K562 (cell line): ENCODE results near the gene NRF1.

ENCODE experiments used
- GTF2A2 ChIP-seq: IDR thresholded peaks from 2 replicates; pipeline ENCODE4 v1.6.1; 2016; ENCODE audit warnings: mild to moderate bottlenecking, missing genetic modification characterization, missing compliant biosample characterization
- HDAC6 ChIP-seq: IDR thresholded peaks from 2 replicates; pipeline ENCODE4 v1.6.1; 2012; ENCODE audit warnings: low read depth, mild to moderate bottlenecking, control low read depth, inconsistent platforms, low read length, moderate library complexity
- ILF3 ChIP-seq: fragments of 450-650 bp; IDR thresholded peaks from 2 replicates; pipeline ENCODE4 v1.6.1; 2018; ENCODE audit warnings: antibody characterized with exemption, mild to moderate bottlenecking, moderate library complexity, borderline replicate concordance
- JUND ChIP-seq, 2 experiments: IDR thresholded peaks; 2 replicates in 1 of 2; 3 replicates in 1 of 2; pipeline ENCODE4 v1.6.1; 2011; ENCODE audit warnings: borderline replicate concordance in 2 of 2, low read depth in 2 of 2, low read length in 2 of 2, improper control_type of control experiment in 1 of 2, missing biosample characterization in 1 of 2, missing genetic modification characterization in 1 of 2, missing genetic modification reagents in 1 of 2
- SIN3A ChIP-seq, 2 experiments: fragments of 150-350 bp in 1 of 2; IDR thresholded peaks; 2 replicates each; pipeline ENCODE4 v1.6.1; 2011 to 2016; ENCODE audit warnings: borderline replicate concordance in 2 of 2, low read depth in 2 of 2, low read length in 2 of 2, mild to moderate bottlenecking in 2 of 2, moderate library complexity in 2 of 2; ENCODE audit not compliant: control insufficient read depth in 1 of 2
- SPI1 ChIP-seq: IDR thresholded peaks from 2 replicates; pipeline ENCODE4 v1.6.1; 2011; ENCODE audit warnings: low read depth, low read length, control low read depth, borderline replicate concordance
- TBP ChIP-seq: optimal IDR thresholded peaks from 2 replicates; pipeline ENCODE3; 2011; ENCODE audit warnings: low read depth, low read length, improper control_type of control experiment
- THRA ChIP-seq: fragments of 450-650 bp; IDR thresholded peaks from 2 replicates; pipeline ENCODE4 v1.6.1; 2017; ENCODE audit warnings: mild to moderate bottlenecking, moderate library complexity
- ZBTB1 ChIP-seq: sonication (generic); formaldehyde crosslinking; IDR thresholded peaks from 2 replicates; pipeline ENCODE4 v1.8.1; 2023; ENCODE audit warnings: missing genetic modification reagents, low read depth, mild to moderate bottlenecking, borderline replicate concordance
- TF ChIP-seq, protein P1 (sequence below): sonication (generic); formaldehyde crosslinking; IDR thresholded peaks from 2 replicates; pipeline ENCODE4 v1.8.0; 2022; ENCODE audit warnings: mild to moderate bottlenecking, low read depth, missing genetic modification reagents

DNA sequence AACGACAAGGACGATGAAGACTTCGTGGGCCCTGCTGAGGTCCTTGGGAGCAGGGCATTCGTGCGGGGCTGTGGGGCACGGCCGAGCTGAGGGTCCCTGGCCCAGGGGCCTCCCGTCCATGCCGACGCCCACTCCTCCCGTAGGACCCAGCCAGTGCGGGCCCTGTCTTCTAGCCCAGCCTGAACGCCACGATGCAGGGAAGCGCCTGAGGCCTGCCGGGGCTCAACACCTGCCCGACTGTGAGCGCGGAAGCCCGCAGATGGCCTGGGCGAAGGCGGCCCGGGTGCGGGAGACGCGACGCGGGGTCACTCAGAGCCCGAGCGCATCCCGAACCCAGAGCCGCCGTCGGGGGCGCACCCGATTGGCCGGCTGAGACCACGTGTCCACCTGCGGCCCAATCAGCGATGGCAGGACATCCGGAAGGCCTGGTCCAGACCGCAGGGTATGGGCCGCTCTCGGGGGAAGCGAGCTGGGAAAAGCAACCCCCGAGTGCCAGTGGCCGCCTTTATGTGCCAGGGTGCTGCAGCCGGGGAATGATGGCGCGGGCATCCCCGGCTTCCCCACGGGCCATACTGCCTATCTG, 151.0 kb downstream of the NRF1 start:
- TF ChIP-seq ZBTB1 (CRISPR knock-in tag) (no peak), TBP (no peak), SIN3A (IDR thresholded peaks at IDR 0.05; ENCODE audit: borderline replicate concordance in 2 of 2, control insufficient read depth in 1 of 2, low read depth in 2 of 2, low read length in 2 of 2) (no peak), HDAC6 (no peak), THRA (no peak), ILF3 (no peak), GTF2A2 (tag) (no peak), JUND (IDR thresholded peaks at IDR 0.05; ENCODE audit: borderline replicate concordance, low read depth, low read length) (no peak), JUND (tag; IDR thresholded peaks at IDR 0.05; ENCODE audit: borderline replicate concordance, low read depth, low read length) (no peak), SPI1 (no peak)
- TF ChIP-seq, protein P1, sequence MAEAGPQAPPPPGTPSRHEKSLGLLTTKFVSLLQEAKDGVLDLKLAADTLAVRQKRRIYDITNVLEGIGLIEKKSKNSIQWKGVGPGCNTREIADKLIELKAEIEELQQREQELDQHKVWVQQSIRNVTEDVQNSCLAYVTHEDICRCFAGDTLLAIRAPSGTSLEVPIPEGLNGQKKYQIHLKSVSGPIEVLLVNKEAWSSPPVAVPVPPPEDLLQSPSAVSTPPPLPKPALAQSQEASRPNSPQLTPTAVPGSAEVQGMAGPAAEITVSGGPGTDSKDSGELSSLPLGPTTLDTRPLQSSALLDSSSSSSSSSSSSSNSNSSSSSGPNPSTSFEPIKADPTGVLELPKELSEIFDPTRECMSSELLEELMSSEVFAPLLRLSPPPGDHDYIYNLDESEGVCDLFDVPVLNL (CRISPR knock-in tag) = no peak
